Gastroesophageal sphincter (tissue), 4 donors: ENCODE results near the gene TCP10L. TPM values are rescaled to one million over a fixed set of nuclear protein-coding genes. Genes with fewer than 3 reads are reported as not detected.

ENCODE experiments used
- ATAC-seq: fragments of 150-250 bp; one replicate; pipeline ENCODE4 v1.9.1; 2016; ENCODE audit warnings: mild to moderate bottlenecking, moderate library complexity
- H3K27ac ChIP-seq, 4 donors: fragments of 200-600 bp; sonication (generic) in 3 of 4; 1 replicate in 3 of 4; 2 replicates in 1 of 4; pipeline ENCODE4 v1.5.1; 2016 to 2019
- H3K27me3 ChIP-seq: fragments of 200-600 bp; sonication (generic); one replicate; pipeline ENCODE4 v1.5.1; 2019
- H3K36me3 ChIP-seq, 2 donors: fragments of 200-600 bp; sonication (generic); one replicate each; pipeline ENCODE4 v1.5.1; 2019; ENCODE audit warnings: control low read depth in 1 of 2
- H3K4me1 ChIP-seq, 3 donors: fragments of 200-600 bp; sonication (generic); 1 replicate in 2 of 3; 2 replicates in 1 of 3; pipeline ENCODE4 v1.5.1; 2016 to 2019; ENCODE audit warnings: control low read depth in 2 of 3
- H3K4me3 ChIP-seq, 2 donors: fragments of 200-600 bp; sonication (generic); one replicate each; pipeline ENCODE4 v1.5.1; 2019; ENCODE audit warnings: mild to moderate bottlenecking in 1 of 2, moderate library complexity in 1 of 2
- H3K9me3 ChIP-seq, 3 donors: fragments of 200-600 bp; sonication (generic); one replicate each; pipeline ENCODE4 v1.5.1; 2017 to 2019; ENCODE audit warnings: control low read depth in 2 of 3
- CTCF ChIP-seq, 4 experiments: fragments of 200-600 bp in 2 of 4; fragments of 450-650 bp in 2 of 4; sonication (generic) in 1 of 4; IDR thresholded peaks; one replicate each; pipeline ENCODE4 v1.5.1; 2017 to 2019; ENCODE audit warnings: antibody characterized with exemption in 4 of 4, mild to moderate bottlenecking in 2 of 4, moderate library complexity in 2 of 4
- EP300 ChIP-seq: sonication (generic); formaldehyde crosslinking; IDR thresholded peaks from one replicate; pipeline ENCODE4 v1.6.1; 2017; ENCODE audit warnings: antibody characterized with exemption, mild to moderate bottlenecking
- POLR2A ChIP-seq, 2 donors: fragments of 450-650 bp; IDR thresholded peaks; one replicate each; pipeline ENCODE4 v1.6.1; 2017; ENCODE audit warnings: antibody characterized with exemption in 2 of 2, mild to moderate bottlenecking in 2 of 2, moderate library complexity in 1 of 2
- POLR2AphosphoS5 ChIP-seq: sonication (generic); formaldehyde crosslinking; IDR thresholded peaks from one replicate; pipeline ENCODE4 v1.6.1; 2017; ENCODE audit warnings: antibody characterized with exemption
- WGBS, 2 donors: methylation state at CpG; one replicate each; pipeline ENCODE4 v1.1.5; 2018; ENCODE audit warnings: low coverage in 1 of 2; 5-methylcytosine and 5-hydroxymethylcytosine counted together
- total RNA-seq, 4 donors: library from RNA; depleted of rRNA; stranded (reverse); fragments of >200 nt; gene quantifications; one replicate each; pipeline ENCODE4 v1.1.0, GENCODE V29; 2016

TCP10L gene
- total RNA-seq, 4 donors from 2014 or later, result 1.6 to 2.7 TPM; not detected in 2

GRCh38 chr21:32604464-32604863 lies 19.1 kb upstream of the TCP10L start:
- TF ChIP-seq CTCF (IDR thresholded peaks at IDR 0.05) (no peak), POLR2A (IDR thresholded peaks at IDR 0.05) (no peak), POLR2AphosphoS5 (no peak), EP300 (no peak)
- peaks cover 0 to 93% of the 10 kb centered on the region in 2 donors for H3K36me3 ChIP-seq

GRCh38 chr21:32603131-32603530 lies 17.8 kb upstream of the TCP10L start:
- ATAC-seq, result no peak
- H3K36me3 ChIP-seq, result peaks cover 0 to 93% of the 10 kb centered on the region in 2 donors
- no peaks in the 10 kb centered on the region for H3K27me3 ChIP-seq
- H3K9me3 ChIP-seq, result no peaks in the 10 kb centered on the region
- no peak overlapping the region for H3K27ac ChIP-seq
- no peak overlapping the region for H3K4me3 ChIP-seq
- H3K4me1 ChIP-seq, result no peaks in the 10 kb centered on the region
- 57 to 83% methylated on average over 7 to 8 of the region's 8 CpGs for WGBS, 2 donors
- no peak for TF ChIP-seq EP300
- TF ChIP-seq POLR2AphosphoS5, result no peak

More at GRCh38 chr21:32604464-32604863, 19.1 kb upstream of the TCP10L start:
- Histone ChIP-seq H3K4me1 (no peaks in the 10 kb centered on the region), H3K9me3 (no peaks in the 10 kb centered on the region), H3K4me3 (no peak overlapping the region), H3K27ac (no peak overlapping the region), H3K27me3 (no peaks in the 10 kb centered on the region)
- no peak for ATAC-seq
- WGBS, 2 donors, result 56 to 67% methylated on average over 7 to 8 of the region's 8 CpGs

- Histone ChIP-seq H3K27ac (no peak overlapping the region), H3K4me1 (no peaks in the 10 kb centered on the region), H3K4me3 (no peak overlapping the region), H3K27me3 (no peaks in the 10 kb centered on the region), H3K9me3 (no peaks in the 10 kb centered on the region), H3K36me3 (peaks cover 0 to 92% of the 10 kb centered on the region in 2 donors)
- WGBS, 2 donors, result 100% methylated on average over 2 of the region's 6 CpGs; no CpG with 5 or more reads in 1 of the 2 donors
- no peak for ATAC-seq
- TF ChIP-seq CTCF (IDR thresholded peaks at IDR 0.05) (no peak), EP300 (no peak), POLR2AphosphoS5 (no peak), POLR2A (IDR thresholded peaks at IDR 0.05) (no peak)
Measured at GRCh38 chr21:32602099-32602498, 16.8 kb upstream of the TCP10L start.

- WGBS, 2 donors, result 82 to 86% methylated on average over 6 to 8 of the region's 8 CpGs
- ATAC-seq, result no peak
Measured at GRCh38 chr21:32599526-32599925, 14.2 kb upstream of the TCP10L start.

GRCh38 chr21:32599091-32599490 lies 13.8 kb upstream of the TCP10L start:
- ATAC-seq, result no peak
- TF ChIP-seq POLR2A (IDR thresholded peaks at IDR 0.05) (no peak), POLR2AphosphoS5 (no peak), EP300 (no peak), CTCF (IDR thresholded peaks at IDR 0.05) (no peak)
- H3K27me3 ChIP-seq, result no peaks in the 10 kb centered on the region
- WGBS, 2 donors, result 87 to 93% methylated on average over 3 to 4 of the region's 5 CpGs
- no peak overlapping the region for H3K27ac ChIP-seq
- no peaks in the 10 kb centered on the region for H3K9me3 ChIP-seq
- H3K36me3 ChIP-seq, result peaks cover 0 to 62% of the 10 kb centered on the region in 2 donors
- no peak overlapping the region for H3K4me3 ChIP-seq
- H3K4me1 ChIP-seq, result no peaks in the 10 kb centered on the region

More at GRCh38 chr21:32599526-32599925, 14.2 kb upstream of the TCP10L start:
- Histone ChIP-seq H3K36me3 (peaks cover 0 to 66% of the 10 kb centered on the region in 2 donors), H3K4me1 (no peaks in the 10 kb centered on the region), H3K27me3 (no peaks in the 10 kb centered on the region), H3K27ac (no peak overlapping the region), H3K4me3 (no peak overlapping the region), H3K9me3 (no peaks in the 10 kb centered on the region)
- TF ChIP-seq EP300 (no peak), CTCF (IDR thresholded peaks at IDR 0.05) (no peak), POLR2AphosphoS5 (no peak), POLR2A (IDR thresholded peaks at IDR 0.05) (no peak)
